DOHH2 (cell line): Measurements from ENCODE around the gene TTC8.

Experiments
- CTCF ChIP-seq: fragments of 200-600 bp; sonication (generic); IDR thresholded peaks from one replicate; pipeline ENCODE4 v1.5.1; 2014; ENCODE audit warnings: antibody characterized with exemption, mild to moderate bottlenecking, low read depth, low read length; ENCODE audit not compliant: poor library complexity, severe bottlenecking
- EZH2phosphoT487 ChIP-seq: fragments of 200-600 bp; sonication (generic); IDR thresholded peaks from 2 replicates; pipeline ENCODE4 v1.6.1; 2017; ENCODE audit warnings: borderline replicate concordance, mild to moderate bottlenecking, antibody characterized with exemption, low read length, moderate library complexity, mixed read lengths

- TF ChIP-seq CTCF = no peak
- no peak for TF ChIP-seq EZH2phosphoT487
Observed at GRCh38 chr14:88895116-88895515, 70.7 kb downstream of the TTC8 start.
